Skin epidermis (tissue), 12 donors: ENCODE results near the gene NRN1L.
"Not testable (repeated sequence)": the region's sequence is repeated elsewhere in the genome, so short reads cannot be mapped to it uniquely, and the experiment has no call there.

ENCODE experiments used
- H3K27ac ChIP-seq, 21 experiments: fragments of 200-600 bp; sonication (generic) in 11 of 21; one replicate each; pipeline ENCODE4 v1.5.0; 2020; ENCODE audit warnings: mild to moderate bottlenecking in 3 of 21, inconsistent platforms in 2 of 21, moderate library complexity in 2 of 21
- H3K4me3 ChIP-seq, 7 experiments: fragments of 200-600 bp; sonication (generic) in 2 of 7; one replicate each; pipeline ENCODE4 v1.5.0; 2020; ENCODE audit warnings: inconsistent platforms in 2 of 7, mild to moderate bottlenecking in 2 of 7, moderate library complexity in 1 of 7

NRN1L gene

DNA sequence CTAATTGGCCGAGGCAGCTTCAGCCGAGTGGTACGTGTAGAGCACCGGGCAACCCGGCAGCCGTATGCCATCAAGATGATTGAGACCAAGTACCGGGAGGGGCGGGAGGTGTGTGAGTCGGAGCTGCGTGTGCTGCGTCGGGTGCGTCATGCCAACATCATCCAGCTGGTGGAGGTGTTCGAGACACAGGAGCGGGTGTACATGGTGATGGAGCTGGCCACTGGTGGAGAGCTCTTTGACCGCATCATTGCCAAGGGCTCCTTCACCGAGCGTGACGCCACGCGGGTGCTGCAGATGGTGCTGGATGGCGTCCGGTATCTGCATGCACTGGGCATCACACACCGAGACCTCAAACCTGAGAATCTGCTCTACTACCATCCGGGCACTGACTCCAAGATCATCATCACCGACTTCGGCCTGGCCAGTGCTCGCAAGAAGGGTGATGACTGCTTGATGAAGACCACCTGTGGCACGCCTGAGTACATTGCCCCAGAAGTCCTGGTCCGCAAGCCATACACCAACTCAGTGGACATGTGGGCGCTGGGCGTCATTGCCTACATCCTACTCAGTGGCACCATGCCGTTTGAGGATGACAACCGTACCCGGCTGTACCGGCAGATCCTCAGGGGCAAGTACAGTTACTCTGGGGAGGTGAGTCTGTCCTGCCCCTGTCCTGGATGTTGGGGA, 24.5 kb downstream of the NRN1L start:
- no peak overlapping the region for H3K27ac ChIP-seq
- H3K4me3 ChIP-seq: no peak overlapping the region

- peak overlapping the region in 1 of 21 experiments; percentile 30 for H3K27ac ChIP-seq
- H3K4me3 ChIP-seq: no peak overlapping the region
These were observed 25.5 kb downstream of the NRN1L start for GRCh38 chr16:67910158-67910557.

- Histone ChIP-seq H3K27ac (peak overlapping the region in 3 of 21 experiments; percentile 14 to 53 (median 31)), H3K4me3 (no peak overlapping the region)
These were observed 30.2 kb downstream of the NRN1L start for GRCh38 chr16:67914758-67915495.

GRCh38 chr16:67915496-67915769, 30.7 kb downstream of the NRN1L start:
- H3K27ac ChIP-seq: peak overlapping the region in 1 of 21 experiments; percentile 16
- H3K4me3 ChIP-seq: not testable (repeated sequence)

GRCh38 chr16:67915831-67916723, 31.4 kb downstream of the NRN1L start:
- Histone ChIP-seq H3K4me3 (no peak overlapping the region), H3K27ac (peak overlapping the region in 10 of 21 experiments; percentile 3 to 80 (median 32))

DNA sequence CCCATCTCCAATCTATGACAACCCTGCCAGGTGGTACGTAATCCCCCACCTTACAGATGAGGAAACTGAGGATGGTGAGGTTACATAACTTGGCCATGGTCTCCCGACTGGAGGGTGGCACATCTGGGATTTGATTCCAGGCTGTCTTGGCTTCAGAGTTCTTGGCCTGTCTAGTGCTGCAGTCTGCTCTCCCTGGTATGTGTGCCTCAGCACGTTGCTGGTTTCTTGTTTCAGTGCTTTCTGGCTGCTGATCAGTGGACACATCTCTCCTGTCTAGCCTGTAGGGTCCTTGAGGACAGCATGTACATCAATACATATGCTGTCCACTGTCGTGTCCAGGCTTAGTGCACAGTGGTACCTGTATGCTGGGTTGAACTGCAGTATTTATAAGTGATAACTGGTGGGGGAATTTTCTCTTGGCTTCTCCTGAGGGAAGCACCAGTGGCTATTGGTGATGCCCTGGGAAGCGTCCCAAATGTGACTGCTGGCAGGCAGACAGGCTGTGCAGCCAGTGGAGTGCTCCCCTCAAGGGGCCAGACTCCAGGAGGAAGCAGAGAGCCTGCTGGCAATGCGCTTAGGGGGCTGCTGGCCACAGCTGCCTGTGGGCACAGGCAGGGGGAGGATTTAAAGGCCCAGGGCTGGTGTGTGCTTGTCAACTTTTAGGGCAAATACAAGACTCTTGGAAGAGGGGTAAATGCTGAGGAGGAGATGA, 32.6 kb downstream of the NRN1L start:
- Histone ChIP-seq H3K27ac (peak overlapping the region in 15 of 21 experiments; percentile 2 to 80 (median 52)), H3K4me3 (no peak overlapping the region)

- H3K27ac ChIP-seq: peak overlapping the region in 15 of 21 experiments; percentile 2 to 80 (median 52)
- H3K4me3 ChIP-seq: no peak overlapping the region
These were observed 33.2 kb downstream of the NRN1L start for GRCh38 chr16:67917852-67918236.

DNA sequence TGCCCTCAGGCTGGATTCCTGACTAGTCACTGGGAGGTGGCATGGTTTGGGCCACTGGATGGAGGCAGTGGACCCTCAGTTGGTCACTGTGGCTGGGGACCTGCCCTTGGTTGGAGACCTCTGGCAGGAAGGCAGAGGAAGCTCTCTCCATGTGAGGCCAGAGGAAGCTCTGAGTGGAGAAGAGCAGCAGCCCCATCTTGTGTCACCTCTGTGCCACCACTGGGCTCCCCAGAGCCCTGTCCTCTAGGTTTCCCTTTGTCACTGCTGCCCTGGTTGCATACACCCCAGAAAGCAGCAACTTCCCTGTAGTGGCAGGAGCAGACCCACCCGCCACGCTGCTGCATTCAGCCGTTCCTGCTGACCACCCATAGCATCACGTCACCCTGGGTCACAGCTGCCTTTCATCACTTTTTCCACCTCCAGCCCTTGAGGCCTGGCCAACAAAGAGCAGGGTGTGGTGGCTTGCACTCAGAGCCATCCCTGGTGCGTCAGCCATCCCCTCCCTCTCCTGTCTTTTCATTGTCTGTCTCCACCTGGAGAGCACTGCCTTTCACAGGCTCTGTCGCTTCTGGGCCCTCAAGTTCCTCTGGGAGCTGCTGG, 35.0 kb downstream of the NRN1L start:
- H3K4me3 ChIP-seq: no peak overlapping the region
- H3K27ac ChIP-seq: peak overlapping the region in 9 of 21 experiments; percentile 10 to 71 (median 55)

DNA sequence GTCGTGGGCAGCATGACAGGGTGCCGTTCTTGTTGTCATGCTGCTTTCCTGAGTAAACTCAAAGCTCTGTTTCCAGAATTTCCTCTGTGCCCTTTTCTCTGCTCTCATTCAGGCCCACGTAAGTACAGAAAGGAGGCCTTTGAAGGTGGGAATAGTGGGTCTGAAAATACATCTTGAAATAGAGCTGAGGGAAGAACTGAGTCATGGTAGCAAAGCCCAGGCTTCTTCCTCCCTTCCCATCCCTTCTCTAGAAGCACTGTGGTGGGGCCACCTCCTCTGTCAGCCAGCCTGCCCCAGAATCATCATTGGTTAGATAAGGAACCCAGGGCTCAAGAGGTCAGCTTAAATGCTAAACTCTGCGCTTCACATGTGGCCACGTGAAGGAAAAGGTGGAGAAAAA, 37.5 kb downstream of the NRN1L start:
- H3K4me3 ChIP-seq: no peak overlapping the region
- peak overlapping the region in 8 of 21 experiments; percentile 5 to 70 (median 25) for H3K27ac ChIP-seq

DNA sequence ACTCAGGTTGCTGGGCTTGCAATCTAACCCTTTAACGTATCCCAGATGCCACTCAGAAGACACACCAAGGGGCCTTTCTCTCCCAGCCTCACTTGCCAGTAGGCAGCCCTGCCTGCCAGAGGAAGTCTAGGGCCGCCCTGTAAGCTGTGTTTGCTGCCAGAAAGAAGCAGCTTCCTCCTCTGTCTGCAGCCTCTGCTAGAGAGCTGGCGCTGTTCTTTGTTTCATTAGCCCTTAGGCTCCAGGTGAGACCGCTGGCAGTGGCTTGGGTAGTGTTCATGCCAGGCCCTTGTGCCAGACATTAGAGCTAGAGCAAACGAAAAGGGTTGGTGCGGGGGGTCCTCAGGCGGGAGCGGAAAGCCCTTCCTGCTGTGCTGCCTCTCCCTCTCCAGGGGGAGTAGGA, 38.1 kb downstream of the NRN1L start:
- peak overlapping the region in 6 of 21 experiments; percentile 12 to 70 (median 37) for H3K27ac ChIP-seq

DNA sequence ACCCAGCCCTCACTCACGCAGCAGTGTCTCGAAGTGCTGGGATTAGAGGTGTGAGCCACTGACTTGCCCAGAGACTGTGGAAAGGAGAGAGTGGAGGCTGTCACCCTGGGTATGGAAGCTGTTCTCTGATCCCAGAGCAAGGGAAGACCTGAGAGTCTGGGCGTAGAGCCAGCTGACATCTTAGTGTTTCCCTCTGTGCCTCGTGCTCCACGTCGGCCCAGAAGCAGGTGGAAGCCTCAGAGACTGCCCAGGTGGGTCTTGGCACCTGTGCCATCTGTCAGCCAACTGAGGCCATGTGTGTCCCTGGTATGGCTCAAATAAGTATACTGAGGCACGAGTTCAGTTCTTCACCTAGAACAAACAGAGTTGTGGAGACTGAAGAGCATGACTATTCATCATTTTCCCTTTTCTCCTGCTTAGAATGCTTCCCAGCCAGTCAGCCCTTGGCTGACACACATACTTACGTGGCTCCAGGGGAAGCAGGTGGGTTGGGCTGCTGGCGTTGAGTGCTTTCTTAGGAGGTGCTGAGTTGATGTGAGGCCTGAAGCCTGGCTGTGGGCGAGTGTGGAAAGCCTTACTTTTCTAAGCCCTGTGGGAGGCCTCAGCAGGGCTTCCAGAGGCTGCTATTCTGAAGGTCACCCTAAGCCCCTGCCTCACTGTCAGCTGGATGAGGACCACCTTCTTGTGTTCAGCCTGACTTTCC, 38.9 kb downstream of the NRN1L start:
- H3K4me3 ChIP-seq: no peak overlapping the region
- H3K27ac ChIP-seq: peak overlapping the region in 7 of 21 experiments; percentile 8 to 70 (median 35)

More for the DNA sequence above, 38.1 kb downstream of the NRN1L start:
- no peak overlapping the region for H3K4me3 ChIP-seq

GRCh38 chr16:67924140-67924906, 39.6 kb downstream of the NRN1L start:
- no peak overlapping the region for H3K4me3 ChIP-seq
- peak overlapping the region in 6 of 21 experiments; percentile 8 to 62 (median 33) for H3K27ac ChIP-seq

DNA sequence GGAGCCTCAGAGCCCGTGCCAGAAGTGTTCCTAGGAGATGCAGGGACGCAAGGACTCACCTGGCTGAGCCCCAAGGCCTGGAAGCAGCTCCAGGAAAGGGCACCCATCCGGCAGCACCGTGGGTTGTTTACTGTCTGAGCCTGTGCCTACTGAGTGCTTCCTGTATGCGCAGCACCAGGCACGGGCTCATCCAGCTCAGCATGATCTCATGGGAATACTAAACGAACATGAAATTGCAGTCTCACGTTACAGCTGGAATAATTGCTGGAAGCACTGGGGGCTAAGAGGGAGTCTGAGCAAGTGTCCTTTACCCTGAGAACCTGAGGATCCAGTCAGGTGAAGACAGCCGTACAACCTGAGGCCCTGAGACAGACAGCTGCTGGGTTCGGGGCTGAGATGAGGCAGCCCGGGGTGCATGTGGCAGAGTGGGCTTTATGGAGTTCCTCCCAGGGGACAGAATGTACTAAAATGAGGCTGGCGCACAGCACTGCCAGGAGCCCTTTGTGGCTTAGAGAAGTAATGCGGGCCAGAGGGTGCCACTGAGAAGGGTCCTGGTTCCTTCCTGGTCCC, 41.6 kb downstream of the NRN1L start:
- Histone ChIP-seq H3K4me3 (no peak overlapping the region), H3K27ac (peak overlapping the region in 7 of 21 experiments; percentile 6 to 57 (median 39))

DNA sequence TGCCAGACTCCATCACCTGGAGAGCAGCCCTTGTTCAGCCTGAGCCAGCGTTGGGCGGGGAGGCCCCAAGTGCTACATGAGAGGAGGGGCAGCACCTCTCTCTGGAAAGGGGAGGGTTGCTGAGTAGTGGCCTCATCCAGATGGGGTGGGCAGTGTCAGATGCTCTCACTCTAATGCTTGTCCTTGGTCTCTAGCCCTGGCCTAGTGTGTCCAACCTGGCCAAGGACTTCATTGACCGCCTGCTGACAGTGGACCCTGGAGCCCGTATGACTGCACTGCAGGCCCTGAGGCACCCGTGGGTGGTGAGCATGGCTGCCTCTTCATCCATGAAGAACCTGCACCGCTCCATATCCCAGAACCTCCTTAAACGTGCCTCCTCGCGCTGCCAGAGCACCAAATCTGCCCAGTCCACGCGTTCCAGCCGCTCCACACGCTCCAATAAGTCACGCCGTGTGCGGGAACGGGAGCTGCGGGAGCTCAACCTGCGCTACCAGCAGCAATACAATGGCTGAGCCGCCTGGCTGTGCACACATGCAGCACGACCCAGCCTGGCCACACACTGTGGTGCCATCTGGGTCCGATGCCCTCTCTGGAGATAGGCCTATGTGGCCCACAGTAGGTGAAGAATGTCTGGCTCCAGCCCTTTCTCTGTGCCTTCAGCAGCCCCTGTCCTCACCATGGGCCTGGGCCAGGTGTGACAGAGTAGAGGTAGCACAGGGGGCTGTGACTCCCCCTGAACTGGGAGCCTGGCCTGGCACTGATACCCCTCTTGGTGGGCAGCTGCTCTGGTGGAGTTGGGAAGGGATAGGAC, 42.7 kb downstream of the NRN1L start:
- Histone ChIP-seq H3K27ac (peak overlapping the region in 1 of 21 experiments; percentile 25), H3K4me3 (no peak overlapping the region)

DNA sequence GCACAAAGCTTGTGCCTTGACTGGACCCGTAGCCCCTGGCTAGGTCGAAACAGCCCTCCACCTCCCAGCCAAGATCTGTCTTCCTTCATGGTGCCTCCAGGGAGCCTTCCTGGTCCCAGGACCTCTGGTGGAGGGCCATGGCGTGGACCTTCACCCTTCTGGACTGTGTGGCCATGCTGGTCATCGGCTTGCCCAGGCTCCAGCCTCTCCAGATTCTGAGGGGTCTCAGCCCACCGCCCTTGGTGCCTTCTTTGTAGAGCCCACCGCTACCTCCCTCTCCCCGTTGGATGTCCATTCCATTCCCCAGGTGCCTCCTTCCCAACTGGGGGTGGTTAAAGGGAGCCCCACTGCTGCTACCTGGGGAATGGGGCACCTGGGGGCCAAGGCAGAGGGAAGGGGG, 43.5 kb downstream of the NRN1L start:
- Histone ChIP-seq H3K27ac (peak overlapping the region in 1 of 21 experiments; percentile 25), H3K4me3 (no peak overlapping the region)

- Histone ChIP-seq H3K4me3 (no peak overlapping the region), H3K27ac (peak overlapping the region in 1 of 21 experiments; percentile 25)
These were observed 44.1 kb downstream of the NRN1L start for GRCh38 chr16:67928561-67929364.
